Stomach smooth muscle (tissue), 2 donors: ENCODE results near the gene CFAP61.

Source experiments
- H3K27ac ChIP-seq: one replicate; pipeline ENCODE4 v1.7.0; 2013; ENCODE audit warnings: mild to moderate bottlenecking, low read length, inconsistent platforms
- H3K27me3 ChIP-seq, 2 donors: one replicate each; pipeline ENCODE4 v1.7.0; 2013; ENCODE audit warnings: low read length in 2 of 2; ENCODE audit not compliant: insufficient read depth in 2 of 2, control insufficient read depth in 1 of 2
- H3K36me3 ChIP-seq, 2 donors: one replicate each; pipeline ENCODE4 v1.7.0; 2013; ENCODE audit warnings: low read length in 2 of 2; ENCODE audit not compliant: control insufficient read depth in 2 of 2, insufficient read depth in 2 of 2
- H3K4me1 ChIP-seq: one replicate; pipeline ENCODE4 v1.7.0; 2013; ENCODE audit warnings: low read length; ENCODE audit not compliant: control insufficient read depth, insufficient read depth
- H3K4me3 ChIP-seq, 2 donors: one replicate each; pipeline ENCODE4 v1.7.0; 2013; ENCODE audit warnings: low read length in 2 of 2
- H3K9ac ChIP-seq, 2 donors: one replicate each; pipeline ENCODE4 v1.7.0; 2013; ENCODE audit warnings: low read length in 2 of 2, mild to moderate bottlenecking in 1 of 2
- H3K9me3 ChIP-seq, 2 donors: one replicate each; pipeline ENCODE4 v1.7.0; 2013; ENCODE audit warnings: low read length in 2 of 2; ENCODE audit not compliant: control insufficient read depth in 2 of 2
- donor health status: healthy.
- donor health status: Pancreatic carcinoma.

CFAP61 gene

GRCh38 chr20:20407891-20408805 is 355.8 kb downstream of the CFAP61 start:
- Histone ChIP-seq H3K27me3 (no peaks in the 10 kb centered on the region), H3K27ac (no peak overlapping the region), H3K9ac (no peak overlapping the region), H3K4me1 (no peaks in the 10 kb centered on the region), H3K36me3 (peaks cover 0 to 2% of the 10 kb centered on the region in 2 donors), H3K9me3 (no peaks in the 10 kb centered on the region), H3K4me3 (no peak overlapping the region)

DNA sequence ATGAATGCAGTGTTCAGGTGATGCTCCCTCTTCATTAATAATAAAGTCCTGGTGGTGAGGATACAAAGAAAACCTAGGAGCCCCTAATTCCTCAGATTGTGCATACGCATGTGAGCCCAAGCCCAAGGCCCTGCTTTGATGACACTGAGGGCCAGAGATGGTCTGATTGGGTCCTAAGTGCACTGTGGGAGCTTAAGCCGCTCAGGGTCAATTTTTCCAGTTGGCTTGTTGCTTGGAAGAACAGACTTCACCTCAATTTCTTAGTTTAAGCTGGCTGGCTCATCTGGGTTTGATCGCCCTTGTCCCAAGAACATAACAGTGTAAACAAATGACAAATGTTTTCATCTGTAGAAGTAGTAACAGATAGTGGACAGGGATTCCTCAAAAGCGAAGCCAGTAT is 357.0 kb downstream of the CFAP61 start:
- Histone ChIP-seq H3K27ac (no peak overlapping the region), H3K9me3 (no peaks in the 10 kb centered on the region), H3K4me1 (no peaks in the 10 kb centered on the region)

More for the DNA sequence above, 357.0 kb downstream of the CFAP61 start:
- Histone ChIP-seq H3K9ac (no peak overlapping the region), H3K36me3 (peaks cover 0 to 2% of the 10 kb centered on the region in 2 donors), H3K27me3 (no peaks in the 10 kb centered on the region), H3K4me3 (no peak overlapping the region)
